ENCODE measurements around the gene RANBP3. TPM values are rescaled to one million over a fixed set of nuclear protein-coding genes. Genes with fewer than 3 reads are reported as not detected.
"Not testable (repeated sequence)": the region's sequence is repeated elsewhere in the genome, so short reads cannot be mapped to it uniquely, and the experiment has no call there.

The RANBP3 gene
- total RNA-seq, 1 donor from 2014 or later = 105 TPM

GRCh38 chr19:6014551-6015135, 36.7 kb upstream of the RANBP3 start:
- Mint-ChIP-seq H3K27me3 (no peaks in the 10 kb centered on the region), H3K4me1 (peaks cover 1% of the 10 kb centered on the region), H3K4me3 (no peak overlapping the region), H3K27ac (no peak overlapping the region), H3K9me3 (no peaks in the 10 kb centered on the region), H3K36me3 (ENCODE audit: low read depth) (no peaks in the 10 kb centered on the region)
- intact Hi-C loops (cut with micrococcal nuclease) = no loop called here
- no peak for DNase-seq

GRCh38 chr19:6012426-6013170, 34.7 kb upstream of the RANBP3 start:
- Mint-ChIP-seq H3K9me3 (no peaks in the 10 kb centered on the region), H3K4me3 (no peak overlapping the region), H3K4me1 (peaks cover 1% of the 10 kb centered on the region), H3K36me3 (ENCODE audit: low read depth) (no peaks in the 10 kb centered on the region), H3K27ac (no peak overlapping the region), H3K27me3 (no peaks in the 10 kb centered on the region)
- DNase-seq = no peak
- intact Hi-C loops (cut with micrococcal nuclease) = no loop called here

- Mint-ChIP-seq H3K9me3 (no peaks in the 10 kb centered on the region), H3K36me3 (ENCODE audit: low read depth) (no peaks in the 10 kb centered on the region), H3K27me3 (no peaks in the 10 kb centered on the region), H3K27ac (no peak overlapping the region), H3K4me3 (no peak overlapping the region), H3K4me1 (peaks cover 1% of the 10 kb centered on the region)
- intact Hi-C loops (cut with micrococcal nuclease) = no loop called here
- DNase-seq = no peak
Observed at GRCh38 chr19:6011794-6012193, 33.9 kb upstream of the RANBP3 start.

DNA sequence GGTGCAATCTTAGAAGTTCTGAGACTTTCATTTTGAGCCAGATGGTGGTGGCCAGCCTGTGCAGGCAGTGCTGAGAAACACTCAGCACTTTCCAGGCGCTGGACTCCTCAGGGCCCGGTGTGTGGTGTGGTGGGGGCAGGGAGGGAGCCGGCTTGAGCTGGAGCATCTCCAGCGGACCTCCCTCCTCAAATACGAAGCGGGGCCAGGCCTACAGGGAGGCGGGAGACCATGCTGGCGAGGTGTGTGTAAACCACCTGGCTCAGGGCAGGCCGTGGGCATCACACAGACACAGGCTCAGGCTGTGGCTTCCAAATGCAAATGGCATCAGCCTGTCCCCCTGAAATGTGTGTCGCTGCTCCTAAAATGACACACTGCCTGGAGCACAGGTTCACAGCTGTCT, 33.3 kb upstream of the RANBP3 start:
- intact Hi-C loops (cut with micrococcal nuclease) = no loop called here
- peaks cover 1% of the 10 kb centered on the region for H3K4me1 Mint-ChIP-seq
- H3K9me3 Mint-ChIP-seq = no peaks in the 10 kb centered on the region
- no peak overlapping the region for H3K4me3 Mint-ChIP-seq
- H3K27me3 Mint-ChIP-seq = no peaks in the 10 kb centered on the region
- no peak overlapping the region for H3K27ac Mint-ChIP-seq
- no peaks in the 10 kb centered on the region for H3K36me3 Mint-ChIP-seq (ENCODE audit: low read depth)
- DNase-seq = no peak

DNA sequence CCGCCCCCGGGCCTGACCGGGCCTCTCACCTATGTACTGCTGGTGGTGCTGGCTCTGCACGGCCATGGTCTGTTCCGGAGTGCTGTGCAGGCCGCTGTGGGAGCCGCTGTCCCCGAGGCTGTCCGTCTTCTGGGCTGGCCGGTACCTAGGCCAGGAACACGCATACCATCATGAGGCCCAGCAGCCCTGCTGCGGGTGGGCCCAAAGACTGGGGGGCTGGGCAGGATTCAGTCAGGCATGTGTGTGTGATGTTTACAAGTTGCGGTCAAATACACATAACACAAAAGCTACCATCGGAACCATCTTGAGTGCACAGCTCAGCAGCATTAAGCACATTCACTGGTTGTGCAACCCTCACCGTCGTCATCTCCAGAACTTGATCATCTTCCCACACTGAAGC, 32.2 kb upstream of the RANBP3 start:
- Mint-ChIP-seq H3K27ac (no peak overlapping the region), H3K36me3 (ENCODE audit: low read depth) (no peaks in the 10 kb centered on the region), H3K9me3 (no peaks in the 10 kb centered on the region), H3K4me1 (peaks cover 1% of the 10 kb centered on the region), H3K4me3 (no peak overlapping the region), H3K27me3 (no peaks in the 10 kb centered on the region)
- intact Hi-C loops (cut with micrococcal nuclease) = no loop called here
- DNase-seq = no peak

DNA sequence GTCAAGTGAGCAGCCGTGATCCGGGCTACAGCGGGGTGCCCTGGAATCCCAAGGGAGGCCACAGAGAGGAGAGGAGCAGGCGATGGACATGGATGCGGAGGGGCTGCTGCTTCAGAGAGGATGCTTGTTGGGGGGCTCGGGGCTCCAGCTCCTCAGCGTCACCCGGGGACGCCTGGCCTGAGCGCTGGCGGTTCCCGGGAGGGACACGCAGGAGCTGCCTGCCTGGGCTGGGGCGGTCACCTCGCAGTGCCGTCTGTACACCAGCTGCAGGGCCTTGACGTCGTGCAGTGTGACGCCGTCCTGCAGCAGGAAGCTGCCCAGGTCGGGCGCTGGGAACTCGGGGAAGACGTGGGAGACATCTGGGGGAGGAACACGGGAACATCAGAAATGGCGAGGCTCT, 29.9 kb upstream of the RANBP3 start:
- DNase-seq = no peak
- Mint-ChIP-seq H3K9me3 (no peaks in the 10 kb centered on the region), H3K27me3 (no peaks in the 10 kb centered on the region), H3K27ac (no peak overlapping the region), H3K36me3 (ENCODE audit: low read depth) (no peaks in the 10 kb centered on the region), H3K4me1 (peaks cover 1% of the 10 kb centered on the region), H3K4me3 (no peak overlapping the region)
- intact Hi-C loops (cut with micrococcal nuclease) = no loop called here

DNA sequence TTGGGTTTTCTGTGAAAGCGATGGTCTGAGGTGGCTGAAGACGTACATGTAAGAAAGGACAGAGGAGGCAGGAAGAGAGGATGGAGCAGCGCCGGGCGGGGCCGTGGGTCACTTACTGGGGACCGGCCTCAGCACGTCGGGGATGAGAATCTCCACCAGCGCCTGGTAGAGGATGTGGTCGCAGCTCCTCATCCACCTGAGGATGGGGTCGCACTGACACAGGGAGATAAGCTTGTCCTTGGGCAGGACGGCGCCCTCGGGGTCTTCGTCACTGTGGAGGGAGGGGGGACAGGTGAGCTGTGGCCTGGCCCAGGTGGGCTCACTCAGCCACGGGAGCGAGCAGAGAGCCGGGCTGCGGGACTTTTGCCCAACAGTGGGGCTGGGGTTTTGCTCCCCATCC, 29.0 kb upstream of the RANBP3 start:
- Mint-ChIP-seq H3K4me1 (peaks cover 1% of the 10 kb centered on the region), H3K36me3 (ENCODE audit: low read depth) (no peaks in the 10 kb centered on the region), H3K9me3 (no peaks in the 10 kb centered on the region), H3K27ac (no peak overlapping the region), H3K27me3 (no peaks in the 10 kb centered on the region), H3K4me3 (no peak overlapping the region)
- intact Hi-C loops (cut with micrococcal nuclease) = no loop called here
- DNase-seq = no peak

- H3K27ac Mint-ChIP-seq; H3K27me3 Mint-ChIP-seq; H3K4me3 Mint-ChIP-seq; H3K4me1 Mint-ChIP-seq; intact Hi-C loops (cut with micrococcal nuclease); H3K36me3 Mint-ChIP-seq (ENCODE audit: low read depth); DNase-seq; H3K9me3 Mint-ChIP-seq: not testable (repeated sequence)
Observed at GRCh38 chr19:6006070-6006446, 28.1 kb upstream of the RANBP3 start.

GRCh38 chr19:6005321-6006069, 27.6 kb upstream of the RANBP3 start:
- DNase-seq = no peak
- no peak overlapping the region for H3K27ac Mint-ChIP-seq
- intact Hi-C loops (cut with micrococcal nuclease) = no loop called here

DNA sequence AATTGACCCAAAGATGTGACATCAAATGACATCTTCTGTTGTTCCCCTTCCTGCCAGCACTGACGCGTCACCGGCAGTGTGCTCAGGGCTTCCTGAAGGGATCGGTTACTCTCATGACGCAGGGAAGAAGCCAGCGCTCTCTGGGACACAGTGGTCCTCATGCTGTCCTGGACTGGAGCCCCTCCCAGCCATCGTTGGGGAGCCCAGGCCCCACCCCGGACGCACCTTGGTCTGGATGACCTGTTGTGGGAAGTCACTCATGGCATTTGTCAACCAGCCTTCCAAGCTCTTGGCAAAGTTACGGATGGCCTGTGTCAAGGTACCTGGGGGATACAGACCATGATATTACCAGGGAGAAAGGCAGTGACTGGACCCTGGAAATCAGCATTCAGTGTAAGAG, 26.0 kb upstream of the RANBP3 start:
- intact Hi-C loops (cut with micrococcal nuclease) = no loop called here
- no peak overlapping the region for H3K27ac Mint-ChIP-seq
- H3K9me3 Mint-ChIP-seq = no peaks in the 10 kb centered on the region

More at GRCh38 chr19:6005321-6006069, 27.6 kb upstream of the RANBP3 start:
- peaks cover 3% of the 10 kb centered on the region for H3K36me3 Mint-ChIP-seq (ENCODE audit: low read depth)
- H3K27me3 Mint-ChIP-seq = no peaks in the 10 kb centered on the region
- H3K9me3 Mint-ChIP-seq = no peaks in the 10 kb centered on the region
- H3K4me1 Mint-ChIP-seq = peaks cover 1% of the 10 kb centered on the region
- H3K4me3 Mint-ChIP-seq = no peak overlapping the region

DNA sequence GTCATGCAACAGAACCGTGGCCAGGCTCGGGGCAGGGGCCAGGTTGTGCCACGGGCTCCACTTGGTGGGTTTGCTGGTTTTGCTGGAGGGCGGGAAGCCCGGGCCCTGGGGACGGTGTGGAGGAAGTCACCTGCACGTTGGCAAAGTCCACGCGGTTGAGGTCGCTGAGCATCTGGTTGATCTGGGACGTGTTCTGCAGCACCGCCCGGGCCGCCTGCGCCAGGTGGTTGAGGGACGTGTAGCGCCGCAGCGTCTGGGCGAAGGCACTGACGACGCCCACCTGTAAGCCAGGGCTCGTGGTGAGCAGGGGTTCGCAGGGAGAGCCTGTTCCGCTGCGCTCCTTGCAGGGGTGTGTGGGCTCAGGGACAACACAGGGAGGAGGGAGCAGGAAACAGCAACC, 24.7 kb upstream of the RANBP3 start:
- no peak for DNase-seq
- no peaks in the 10 kb centered on the region for H3K4me1 Mint-ChIP-seq
- no peak overlapping the region for H3K27ac Mint-ChIP-seq
- no peaks in the 10 kb centered on the region for H3K9me3 Mint-ChIP-seq
- no peaks in the 10 kb centered on the region for H3K27me3 Mint-ChIP-seq
- H3K4me3 Mint-ChIP-seq = no peak overlapping the region
- H3K36me3 Mint-ChIP-seq (ENCODE audit: low read depth) = peaks cover 10% of the 10 kb centered on the region
- intact Hi-C loops (cut with micrococcal nuclease) = no loop called here

More for the DNA sequence above, 26.0 kb upstream of the RANBP3 start:
- H3K36me3 Mint-ChIP-seq (ENCODE audit: low read depth) = peaks cover 10% of the 10 kb centered on the region
- H3K27me3 Mint-ChIP-seq = no peaks in the 10 kb centered on the region
- no peak for DNase-seq
- H3K4me3 Mint-ChIP-seq = no peak overlapping the region
- H3K4me1 Mint-ChIP-seq = no peaks in the 10 kb centered on the region

GRCh38 chr19:6000228-6000847, 22.4 kb upstream of the RANBP3 start:
- Mint-ChIP-seq H3K27ac (no peak overlapping the region), H3K27me3 (no peaks in the 10 kb centered on the region), H3K4me1 (peaks cover 2% of the 10 kb centered on the region), H3K36me3 (ENCODE audit: low read depth) (peaks cover 10% of the 10 kb centered on the region), H3K9me3 (no peaks in the 10 kb centered on the region), H3K4me3 (no peak overlapping the region)
- DNase-seq = no peak
- intact Hi-C loops (cut with micrococcal nuclease) = no loop called here

DNA sequence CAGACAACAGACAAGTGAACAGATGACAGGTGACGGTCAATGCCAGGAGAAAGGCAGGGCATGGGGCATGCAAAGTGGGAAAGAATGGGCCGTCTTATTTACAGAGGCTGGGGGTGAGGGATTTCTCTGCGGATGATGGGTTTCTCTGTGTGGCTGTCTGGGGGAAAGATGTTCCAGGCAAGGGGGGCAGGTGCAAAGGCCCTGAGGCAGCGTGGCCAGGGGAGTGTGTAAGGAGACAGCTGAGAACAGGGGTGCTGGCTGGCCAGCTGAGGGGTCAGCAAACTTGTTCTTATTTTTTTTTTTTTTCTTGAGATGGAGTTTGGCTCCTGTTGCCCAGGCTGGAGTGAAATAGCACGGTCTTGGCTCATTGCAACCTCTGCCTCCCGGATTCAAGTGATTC, 21.8 kb upstream of the RANBP3 start:
- Mint-ChIP-seq H3K4me3 (no peak overlapping the region), H3K9me3 (no peaks in the 10 kb centered on the region), H3K36me3 (ENCODE audit: low read depth) (peaks cover 10% of the 10 kb centered on the region), H3K27me3 (no peaks in the 10 kb centered on the region), H3K4me1 (peaks cover 2% of the 10 kb centered on the region), H3K27ac (no peak overlapping the region)
- intact Hi-C loops (cut with micrococcal nuclease) = no loop called here
- no peak for DNase-seq

- H3K27ac Mint-ChIP-seq = no peak overlapping the region
- DNase-seq = no peak
Observed at GRCh38 chr19:5997371-5997770, 19.4 kb upstream of the RANBP3 start.

More at GRCh38 chr19:5997371-5997770, 19.4 kb upstream of the RANBP3 start:
- H3K36me3 Mint-ChIP-seq (ENCODE audit: low read depth) = peaks cover 10% of the 10 kb centered on the region
- no peak overlapping the region for H3K4me3 Mint-ChIP-seq
- no peaks in the 10 kb centered on the region for H3K9me3 Mint-ChIP-seq
- peaks cover 2% of the 10 kb centered on the region for H3K4me1 Mint-ChIP-seq
- intact Hi-C loops (cut with micrococcal nuclease) = no loop called here
- no peaks in the 10 kb centered on the region for H3K27me3 Mint-ChIP-seq

All from activated CD4-positive, alpha-beta T cell treated with anti-CD3 and anti-CD28 coated beads, Interleukin-2, amount 10 ng/mL, durations not matched to agents 24 days and 14 days (primary cell).